IPS-18c (cell line): ENCODE data around the gene IGF1R.
"Not testable (repeated sequence)": the region's sequence is repeated elsewhere in the genome, so short reads cannot be mapped to it uniquely, and the experiment has no call there.

Experiments used
- H3K4me3 ChIP-seq: 2 replicates; pipeline ENCODE4 v1.7.0; 2013; ENCODE audit warnings: low read depth, mild to moderate bottlenecking, low read length, moderate library complexity; ENCODE audit not compliant: insufficient read depth
- H3K9me3 ChIP-seq: one replicate; pipeline ENCODE4 v1.6.1; 2013; ENCODE audit warnings: mild to moderate bottlenecking, low read length, moderate library complexity; ENCODE audit not compliant: control insufficient read depth, insufficient read depth

The IGF1R gene

GRCh38 chr15:98996169-98996568, 347.8 kb downstream of the IGF1R start:
- H3K9me3 ChIP-seq, result no peaks in the 10 kb centered on the region
- no peak overlapping the region for H3K4me3 ChIP-seq

- no peaks in the 10 kb centered on the region for H3K9me3 ChIP-seq
- H3K4me3 ChIP-seq, result no peak overlapping the region
Measured at GRCh38 chr15:98996624-98997023, 348.3 kb downstream of the IGF1R start.

DNA sequence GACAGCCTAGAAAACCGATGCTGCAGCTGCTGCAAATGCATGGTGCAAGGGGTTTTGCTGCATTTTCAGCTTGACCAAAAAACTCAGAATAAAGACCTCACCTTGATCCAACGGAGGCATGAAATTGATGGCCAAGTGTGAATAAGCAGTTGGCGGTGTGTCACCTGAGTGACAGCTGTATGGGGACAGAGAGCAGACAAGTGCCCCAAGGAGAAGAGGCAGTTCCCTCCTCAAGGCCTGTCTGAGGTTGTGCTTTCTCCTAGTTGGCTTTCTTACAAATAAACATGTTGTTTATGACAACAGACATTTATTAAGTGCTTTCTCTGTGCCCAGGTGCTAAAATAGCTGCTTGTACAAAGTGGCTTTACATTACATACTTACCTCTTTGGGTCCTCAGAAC, 349.0 kb downstream of the IGF1R start:
- no peaks in the 10 kb centered on the region for H3K9me3 ChIP-seq

DNA sequence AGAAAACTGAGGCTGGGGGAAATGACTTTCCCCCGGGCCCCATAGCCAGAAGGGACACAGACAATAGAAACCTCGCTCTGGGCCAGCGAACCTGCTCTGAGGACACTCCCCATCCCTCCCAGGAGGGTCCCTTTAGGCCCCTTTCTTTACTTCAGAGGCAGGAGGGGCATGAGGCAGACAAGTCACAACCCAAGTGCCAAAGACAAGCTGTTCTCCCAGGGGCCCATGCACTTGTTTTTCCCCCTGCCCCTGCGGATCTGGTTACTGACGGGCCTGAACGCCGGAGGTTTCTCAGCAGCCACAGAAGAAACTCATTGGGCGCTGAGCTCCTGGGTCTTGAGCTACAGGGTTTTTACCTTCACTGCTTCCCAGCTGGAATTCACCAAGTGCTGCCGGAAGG, 349.4 kb downstream of the IGF1R start:
- no peak overlapping the region for H3K4me3 ChIP-seq
- H3K9me3 ChIP-seq, result no peaks in the 10 kb centered on the region

More for the DNA sequence above, 349.0 kb downstream of the IGF1R start:
- no peak overlapping the region for H3K4me3 ChIP-seq

- Histone ChIP-seq H3K9me3 (no peaks in the 10 kb centered on the region), H3K4me3 (no peak overlapping the region)
Measured at GRCh38 chr15:98998279-98998678, 349.9 kb downstream of the IGF1R start.

DNA sequence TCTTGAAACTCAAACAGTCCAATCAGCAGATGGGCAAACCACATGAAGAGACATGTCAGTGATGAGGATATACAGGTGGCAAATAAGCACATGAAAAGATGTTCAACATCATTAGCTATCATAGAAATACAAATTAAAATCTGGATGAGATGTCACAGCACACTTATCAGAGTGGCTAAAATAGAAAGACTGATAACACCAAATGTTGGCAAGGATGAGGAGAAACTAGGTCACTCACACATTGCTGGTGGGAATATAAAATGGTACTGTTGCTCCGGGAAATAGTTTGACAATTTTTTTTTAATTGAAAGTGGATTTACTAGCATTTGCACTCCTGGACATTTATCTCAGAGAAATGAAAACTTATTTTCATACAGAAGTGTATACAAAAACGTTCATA, 350.9 kb downstream of the IGF1R start:
- H3K9me3 ChIP-seq, result no peaks in the 10 kb centered on the region

DNA sequence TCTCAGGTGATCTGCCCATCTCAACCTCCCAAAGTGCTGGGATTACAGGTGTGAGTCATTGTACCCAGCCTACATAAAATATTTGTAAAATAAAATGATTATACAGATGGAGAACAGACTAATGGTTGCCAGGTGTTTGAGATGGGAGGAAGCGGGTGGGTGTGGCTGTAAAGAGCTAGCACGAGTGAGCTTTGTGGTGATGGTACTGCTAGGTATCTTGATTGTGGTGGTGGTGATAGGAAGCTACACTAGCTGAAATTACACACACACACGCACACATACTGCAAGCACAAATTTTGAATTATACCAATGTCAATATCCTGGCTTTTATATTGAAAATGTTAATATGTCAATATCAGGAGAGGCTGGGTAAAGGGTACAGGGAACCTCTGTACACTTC, 353.9 kb downstream of the IGF1R start:
- H3K4me3 ChIP-seq, result no peak overlapping the region
- H3K9me3 ChIP-seq, result no peaks in the 10 kb centered on the region

More for the DNA sequence above, 350.9 kb downstream of the IGF1R start:
- no peak overlapping the region for H3K4me3 ChIP-seq

DNA sequence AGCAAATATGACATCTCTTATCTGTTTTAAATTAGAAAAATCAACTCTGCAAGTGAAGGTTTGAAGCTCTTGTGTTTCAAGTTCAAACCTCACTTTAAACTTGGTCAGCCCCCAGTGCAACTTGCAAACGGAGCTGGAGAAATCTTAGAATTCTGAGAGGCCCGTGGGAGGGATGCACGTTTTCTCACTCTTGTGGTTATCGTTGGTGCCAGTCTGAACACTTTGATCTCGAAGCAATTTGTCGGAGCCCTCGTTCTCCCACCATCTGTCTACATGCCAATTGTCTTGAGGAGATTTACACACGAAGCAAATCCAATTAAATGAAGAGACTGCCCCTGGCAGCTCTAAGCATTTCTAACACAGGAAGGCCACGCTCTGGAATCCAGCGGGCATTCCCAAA, 355.0 kb downstream of the IGF1R start:
- not testable (repeated sequence) for H3K9me3 ChIP-seq, H3K4me3 ChIP-seq

DNA sequence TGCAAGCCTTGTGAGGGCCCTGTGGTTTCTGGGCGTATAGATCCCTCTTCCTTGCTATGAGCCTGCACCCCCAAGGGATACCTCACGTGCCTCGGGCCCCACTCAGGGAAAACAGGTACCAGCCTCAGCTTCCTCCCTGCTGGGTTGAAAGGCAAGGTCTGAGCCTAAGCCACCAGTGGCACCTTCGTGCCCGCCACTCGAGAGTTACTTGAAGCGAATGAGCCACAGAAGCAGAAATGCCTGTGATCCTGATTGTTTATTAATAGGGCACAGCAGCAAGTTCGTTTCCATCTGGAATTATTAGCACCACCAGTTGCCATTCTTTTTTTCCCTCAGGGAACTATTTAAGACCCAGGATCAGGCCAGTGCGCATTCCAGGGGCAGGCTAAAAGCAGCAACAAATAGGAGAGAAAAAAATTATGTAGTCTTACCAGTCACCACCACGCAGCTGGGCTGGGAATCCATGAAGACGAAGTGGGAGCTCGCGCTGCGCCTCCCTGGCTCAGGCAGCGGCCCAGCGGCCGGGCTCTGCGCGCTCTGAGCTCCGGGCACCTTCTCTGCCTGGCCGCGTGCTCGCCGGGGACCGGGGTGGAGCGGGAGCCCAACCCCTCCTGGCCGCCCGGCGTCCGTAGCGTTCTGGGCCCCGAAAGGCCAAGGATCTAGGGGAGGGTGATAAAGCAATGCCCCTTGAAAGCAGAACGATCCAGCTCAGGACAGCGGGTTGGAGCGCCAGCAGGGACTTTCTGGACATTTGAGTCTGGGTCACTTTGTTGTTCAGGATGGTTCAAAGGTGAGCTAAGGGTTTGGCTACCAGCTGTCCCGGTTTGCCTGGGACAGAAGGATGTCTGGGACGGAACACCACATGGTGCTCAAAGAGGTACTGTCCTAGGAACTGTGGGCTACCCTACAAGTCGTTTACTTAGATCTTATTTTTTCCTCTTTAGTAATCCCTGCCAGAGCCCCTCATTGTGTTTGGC, 356.9 kb downstream of the IGF1R start:
- H3K4me3 ChIP-seq, H3K9me3 ChIP-seq: not testable (repeated sequence)

- no peaks in the 10 kb centered on the region for H3K9me3 ChIP-seq
- no peak overlapping the region for H3K4me3 ChIP-seq
Measured at GRCh38 chr15:99006146-99006545, 357.8 kb downstream of the IGF1R start.

DNA sequence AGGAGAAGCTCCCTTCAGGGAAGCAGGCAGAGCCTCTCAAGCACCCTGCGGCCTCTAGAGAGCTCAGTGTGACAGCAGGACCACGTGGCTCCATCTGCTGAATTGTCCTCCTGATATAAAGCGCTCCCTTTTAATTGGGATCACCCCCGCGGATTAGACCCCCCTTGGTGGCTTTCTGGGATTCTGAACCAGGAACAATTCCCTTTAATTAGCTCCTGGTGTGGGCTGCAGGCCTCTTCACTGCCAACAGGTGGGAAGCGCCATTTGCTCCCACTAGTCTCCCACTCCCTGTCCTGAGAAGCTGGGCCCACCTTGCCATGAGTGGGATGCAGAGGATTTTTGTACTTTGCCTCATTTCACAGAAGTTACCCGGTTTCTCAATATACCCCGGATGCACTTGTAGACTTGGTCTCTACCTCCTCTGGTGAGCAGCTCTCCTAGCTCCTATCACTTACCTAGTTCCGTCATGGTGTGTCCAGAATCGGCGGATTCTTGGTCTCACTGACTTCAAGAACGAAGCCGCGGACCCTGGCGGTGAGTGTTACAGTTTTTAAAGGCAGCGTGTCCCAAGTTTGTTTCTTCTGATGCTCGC, 358.7 kb downstream of the IGF1R start:
- H3K4me3 ChIP-seq, result no peak overlapping the region
- no peaks in the 10 kb centered on the region for H3K9me3 ChIP-seq

DNA sequence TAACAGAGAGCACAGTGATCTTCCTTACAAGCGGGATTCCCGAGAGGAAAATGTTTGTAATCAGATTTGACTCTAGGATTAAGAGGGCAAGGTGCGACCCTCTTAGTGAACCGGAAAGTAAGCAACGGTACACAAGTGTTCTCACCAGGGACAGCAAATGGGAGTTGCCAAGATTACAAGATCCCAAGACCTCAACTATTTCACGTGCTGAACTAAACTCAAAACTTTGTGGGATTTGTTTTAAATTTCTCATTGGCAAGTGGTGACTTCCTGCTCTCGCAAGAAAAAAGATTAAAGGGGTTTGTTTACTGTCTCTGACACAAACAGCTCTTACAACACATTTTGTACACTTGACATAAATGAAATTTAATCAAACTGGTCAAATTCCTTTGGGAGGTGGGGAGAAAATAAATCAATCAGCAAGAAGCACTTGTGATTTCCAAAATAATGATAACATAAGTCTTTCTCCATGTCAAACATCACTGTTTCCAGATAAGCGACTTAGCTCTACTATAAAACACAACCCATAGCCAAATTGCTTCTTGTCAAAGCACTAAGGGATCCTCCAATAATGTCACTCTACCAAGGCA, 361.5 kb downstream of the IGF1R start:
- H3K4me3 ChIP-seq, result no peak overlapping the region
- H3K9me3 ChIP-seq, result no peaks in the 10 kb centered on the region

GRCh38 chr15:99010768-99011167, 362.4 kb downstream of the IGF1R start:
- no peak overlapping the region for H3K4me3 ChIP-seq
- no peaks in the 10 kb centered on the region for H3K9me3 ChIP-seq
